Sigmoid colon (tissue), 7 donors: ENCODE results near the gene TCF7L1. TPM values are rescaled to one million over a fixed set of nuclear protein-coding genes. Genes with fewer than 3 reads are reported as not detected.

Source experiments
- DNase-seq: peaks from one replicate; pipeline ENCODE4 v3.0.0-alpha.2; 2019
- H3K27ac ChIP-seq, 4 donors: fragments of 200-600 bp; sonication (generic); one replicate each; pipeline ENCODE4 v1.5.1; 2016 to 2019; ENCODE audit warnings: mild to moderate bottlenecking in 1 of 4
- H3K27me3 ChIP-seq, 3 donors: fragments of 200-600 bp; sonication (generic); one replicate each; pipeline ENCODE4 v1.5.1; 2019; ENCODE audit warnings: mild to moderate bottlenecking in 1 of 3
- H3K36me3 ChIP-seq, 4 donors: fragments of 200-600 bp; sonication (generic); one replicate each; pipeline ENCODE4 v1.5.1; 2016 to 2019
- H3K4me1 ChIP-seq, 4 donors: fragments of 200-600 bp; sonication (generic); one replicate each; pipeline ENCODE4 v1.5.1; 2017 to 2019
- H3K4me3 ChIP-seq, 4 donors: fragments of 200-600 bp; sonication (generic); one replicate each; pipeline ENCODE4 v1.5.1; 2017 to 2019; ENCODE audit warnings: mild to moderate bottlenecking in 2 of 4, moderate library complexity in 1 of 4
- H3K9me3 ChIP-seq, 4 donors: fragments of 200-600 bp in 3 of 4; sonication (generic) in 3 of 4; one replicate each; pipeline versions ENCODE4 v1.5.1 to v1.6.1; 2013 to 2019
- EP300 ChIP-seq, 4 donors: sonication (generic); formaldehyde crosslinking; IDR thresholded peaks; one replicate each; pipeline ENCODE4 v1.6.1; 2017; ENCODE audit warnings: antibody characterized with exemption in 4 of 4
- POLR2A ChIP-seq, 2 donors: fragments of 450-650 bp; IDR thresholded peaks; one replicate each; pipeline ENCODE4 v1.6.1; 2016; ENCODE audit warnings: antibody characterized with exemption in 2 of 2, mild to moderate bottlenecking in 2 of 2, moderate library complexity in 2 of 2
- POLR2AphosphoS5 ChIP-seq, 4 donors: sonication (generic); formaldehyde crosslinking; IDR thresholded peaks; one replicate each; pipeline ENCODE4 v1.6.1; 2017; ENCODE audit warnings: antibody characterized with exemption in 4 of 4
- WGBS, 2 donors: extraction: QIAGEN DNeasy Blood & Tissue Kit; methylation state at CpG; one replicate each; pipeline ENCODE4 v1.1.7; 2013; 5-methylcytosine and 5-hydroxymethylcytosine counted together
- intact Hi-C: fragments of 100-400 bp; cut with DNase I; formaldehyde crosslinking; loops from one replicate; pipeline ENCODE4 v1.15.1; 2023
- polyA plus RNA-seq, 3 donors: library from polyadenylated mRNA; stranded (reverse); fragments of 200-250 nt; gene quantifications; one replicate each; pipeline ENCODE4 v1.2.3, GENCODE V29; 2013
- total RNA-seq, 4 donors: library from RNA; depleted of rRNA; stranded (reverse); fragments of >200 nt; gene quantifications; one replicate each; pipeline ENCODE4 v1.1.0, GENCODE V29; 2016
- TF ChIP-seq, protein P1 (sequence below), 4 experiments: fragments of 450-650 bp in 3 of 4; fragments of 200-600 bp in 1 of 4; IDR thresholded peaks; one replicate each; pipeline ENCODE4 v1.5.1; 2016 to 2019; ENCODE audit warnings: antibody characterized with exemption in 4 of 4, mild to moderate bottlenecking in 3 of 4, moderate library complexity in 2 of 4
- donor health status: healthy with polysubstance abuse.
- donor health status: Bipolar disorder and iron deficiency.
- donor health status: healthy.

Gene TCF7L1
- total and polyA plus RNA-seq, 7 donors: 1.2 to 15.2 (median 4.0) TPM

DNA sequence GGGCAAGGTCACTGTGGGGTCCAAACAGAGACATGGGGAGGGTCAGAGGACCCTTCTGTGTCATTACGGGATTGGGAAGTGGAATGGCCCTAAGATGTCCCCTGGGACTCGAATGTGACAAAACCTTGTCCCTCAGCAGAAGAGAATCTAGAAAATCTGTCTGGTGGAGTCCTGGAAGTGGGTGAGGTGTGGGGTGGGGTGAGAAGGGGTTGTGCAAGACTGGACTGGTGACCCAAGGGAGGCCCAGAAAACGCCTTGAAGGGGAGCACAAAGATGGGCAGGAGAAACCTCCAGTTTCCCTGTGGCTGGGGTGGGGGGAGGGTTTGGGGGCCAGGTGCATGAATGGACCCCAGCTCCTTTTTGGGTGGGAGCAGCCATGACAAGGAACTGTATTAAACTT, 79.6 kb downstream of the TCF7L1 start:
- intact Hi-C loops: no loop called here
- Histone ChIP-seq H3K36me3 (no peaks in the 10 kb centered on the region), H3K27me3 (no peaks in the 10 kb centered on the region), H3K27ac (peak overlapping the region in 1 of 4 donors; percentile 83), H3K9me3 (no peaks in the 10 kb centered on the region), H3K4me1 (peaks cover 0 to 45% (median 33%) of the 10 kb centered on the region in 4 donors), H3K4me3 (no peak overlapping the region)
- no peak for TF ChIP-seq POLR2AphosphoS5 (IDR thresholded peaks at IDR 0.05)
- no peak for DNase-seq
- WGBS, 2 donors: 79 to 83% methylated on average over 3 of the region's 3 CpGs

DNA sequence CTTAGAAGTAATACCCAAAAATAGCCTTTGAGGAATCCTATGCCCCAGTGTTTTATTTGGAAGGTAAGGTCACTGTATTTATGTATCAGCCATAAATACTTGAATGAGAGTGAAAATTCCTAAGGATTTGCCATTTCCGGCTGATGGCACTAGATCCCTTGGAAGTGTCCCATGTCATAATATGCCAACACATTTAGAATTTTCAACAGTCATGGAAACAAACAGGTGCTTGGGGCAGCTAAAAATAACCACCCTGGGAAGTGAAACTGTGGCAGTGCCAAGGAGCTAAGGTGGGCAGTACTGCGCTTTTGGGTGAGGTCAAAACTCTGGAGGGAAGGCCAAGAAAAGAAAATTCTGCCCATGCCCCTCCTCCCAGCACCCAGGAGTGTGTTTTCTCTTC, 80.2 kb downstream of the TCF7L1 start:
- H3K27ac ChIP-seq: peak overlapping the region in 2 of 4 donors; percentile 5 to 83
- DNase-seq: no peak
- H3K4me3 ChIP-seq: no peak overlapping the region
- no peak for TF ChIP-seq POLR2A (IDR thresholded peaks at IDR 0.05)
- no peak for TF ChIP-seq EP300 (IDR thresholded peaks at IDR 0.05)
- TF ChIP-seq POLR2AphosphoS5 (IDR thresholded peaks at IDR 0.05): no peak
- TF ChIP-seq, protein P1, sequence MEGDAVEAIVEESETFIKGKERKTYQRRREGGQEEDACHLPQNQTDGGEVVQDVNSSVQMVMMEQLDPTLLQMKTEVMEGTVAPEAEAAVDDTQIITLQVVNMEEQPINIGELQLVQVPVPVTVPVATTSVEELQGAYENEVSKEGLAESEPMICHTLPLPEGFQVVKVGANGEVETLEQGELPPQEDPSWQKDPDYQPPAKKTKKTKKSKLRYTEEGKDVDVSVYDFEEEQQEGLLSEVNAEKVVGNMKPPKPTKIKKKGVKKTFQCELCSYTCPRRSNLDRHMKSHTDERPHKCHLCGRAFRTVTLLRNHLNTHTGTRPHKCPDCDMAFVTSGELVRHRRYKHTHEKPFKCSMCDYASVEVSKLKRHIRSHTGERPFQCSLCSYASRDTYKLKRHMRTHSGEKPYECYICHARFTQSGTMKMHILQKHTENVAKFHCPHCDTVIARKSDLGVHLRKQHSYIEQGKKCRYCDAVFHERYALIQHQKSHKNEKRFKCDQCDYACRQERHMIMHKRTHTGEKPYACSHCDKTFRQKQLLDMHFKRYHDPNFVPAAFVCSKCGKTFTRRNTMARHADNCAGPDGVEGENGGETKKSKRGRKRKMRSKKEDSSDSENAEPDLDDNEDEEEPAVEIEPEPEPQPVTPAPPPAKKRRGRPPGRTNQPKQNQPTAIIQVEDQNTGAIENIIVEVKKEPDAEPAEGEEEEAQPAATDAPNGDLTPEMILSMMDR (IDR thresholded peaks at IDR 0.05): no peak
- H3K9me3 ChIP-seq: no peaks in the 10 kb centered on the region
- no peaks in the 10 kb centered on the region for H3K27me3 ChIP-seq
- intact Hi-C loops: no loop called here
- no peaks in the 10 kb centered on the region for H3K36me3 ChIP-seq
- 80 to 85% methylated on average over 2 of the region's 2 CpGs for WGBS, 2 donors
- peaks cover 0 to 45% (median 33%) of the 10 kb centered on the region in 4 donors for H3K4me1 ChIP-seq

DNA sequence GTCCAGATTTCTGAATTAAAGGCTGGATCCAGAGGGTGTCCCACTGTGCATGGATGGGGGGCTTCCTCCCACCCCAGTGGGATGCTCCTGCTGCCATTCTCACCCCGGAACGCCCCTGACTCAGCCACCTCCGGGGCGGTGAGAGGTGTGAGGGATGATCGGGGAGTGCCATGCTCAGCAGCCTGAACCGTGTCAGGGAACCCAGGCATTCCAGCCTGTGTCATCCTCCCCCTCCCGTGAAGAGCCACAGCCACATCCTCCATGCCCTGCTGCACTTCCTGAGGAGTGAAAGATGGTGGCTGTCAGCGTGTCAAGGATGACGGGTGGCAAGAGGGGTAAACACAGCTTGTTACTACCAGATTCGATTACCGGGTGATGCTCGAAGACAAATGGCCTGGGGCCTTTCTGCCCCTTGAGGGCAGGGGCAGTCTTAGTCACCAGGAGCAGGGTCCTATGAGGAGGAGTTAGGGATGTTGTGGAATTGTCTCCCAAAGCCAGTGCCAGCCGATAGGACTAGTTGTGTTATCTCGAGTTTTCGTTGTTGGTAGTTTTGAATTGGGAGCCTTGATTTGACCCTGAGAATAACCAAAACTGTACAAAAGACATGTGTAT, 80.8 kb downstream of the TCF7L1 start:
- Histone ChIP-seq H3K4me1 (peaks cover 0 to 45% (median 33%) of the 10 kb centered on the region in 4 donors), H3K27ac (peak overlapping the region in 3 of 4 donors; percentile 1 to 83 (median 5)), H3K4me3 (no peak overlapping the region), H3K9me3 (no peaks in the 10 kb centered on the region), H3K27me3 (no peaks in the 10 kb centered on the region), H3K36me3 (no peaks in the 10 kb centered on the region)
- TF ChIP-seq POLR2AphosphoS5 (IDR thresholded peaks at IDR 0.05) (no peak), EP300 (IDR thresholded peaks at IDR 0.05) (no peak), POLR2A (IDR thresholded peaks at IDR 0.05) (no peak)
- TF ChIP-seq, protein P1 (IDR thresholded peaks at IDR 0.05): no peak
- WGBS, 2 donors: 79 to 89% methylated on average over 15 of the region's 15 CpGs
- intact Hi-C loops: no loop called here
- no peak for DNase-seq

- Histone ChIP-seq H3K36me3 (no peaks in the 10 kb centered on the region), H3K27ac (peak overlapping the region in 3 of 4 donors; percentile 76 to 83 (median 79)), H3K4me1 (peaks cover 0 to 45% (median 33%) of the 10 kb centered on the region in 4 donors), H3K27me3 (no peaks in the 10 kb centered on the region), H3K9me3 (no peaks in the 10 kb centered on the region), H3K4me3 (peak overlapping the region in 1 of 4 donors; percentile 1)
- DNase-seq: no peak
- 39 to 64% methylated on average over 9 of the region's 9 CpGs for WGBS, 2 donors
- TF ChIP-seq EP300 (IDR thresholded peaks at IDR 0.05): no peak
- TF ChIP-seq POLR2AphosphoS5 (IDR thresholded peaks at IDR 0.05): no peak
- TF ChIP-seq, protein P1 (IDR thresholded peaks at IDR 0.05): no peak
- TF ChIP-seq POLR2A (IDR thresholded peaks at IDR 0.05): no peak
- intact Hi-C loops: no loop called here
These were observed 81.9 kb downstream of the TCF7L1 start for GRCh38 chr2:85215081-85215447.

- Histone ChIP-seq H3K4me3 (peak overlapping the region in 2 of 4 donors; percentile 18 to 26), H3K27me3 (no peaks in the 10 kb centered on the region), H3K9me3 (no peaks in the 10 kb centered on the region), H3K27ac (peak overlapping the region; percentile 48 to 83 (median 78)), H3K36me3 (no peaks in the 10 kb centered on the region), H3K4me1 (peaks cover 0 to 49% (median 33%) of the 10 kb centered on the region in 4 donors)
- DNase-seq: no peak
- intact Hi-C loops: no loop called here
- TF ChIP-seq, protein P1 (IDR thresholded peaks at IDR 0.05): no peak
- TF ChIP-seq POLR2A (IDR thresholded peaks at IDR 0.05) (no peak), POLR2AphosphoS5 (IDR thresholded peaks at IDR 0.05) (no peak), EP300 (IDR thresholded peaks at IDR 0.05) (no peak)
- WGBS, 2 donors: 58 to 65% methylated on average over 18 of the region's 18 CpGs
These were observed 82.5 kb downstream of the TCF7L1 start for GRCh38 chr2:85215448-85216401.
